ENCODE measurements around the gene ZC3H18. TPM values are rescaled to one million over a fixed set of nuclear protein-coding genes. Genes with fewer than 3 reads are reported as not detected.
"Not testable (repeated sequence)": the region's sequence is repeated elsewhere in the genome, so short reads cannot be mapped to it uniquely, and the experiment has no call there.

The ZC3H18 gene
- total RNA-seq, 2 donors from 2014 or later, result 103 TPM

DNA sequence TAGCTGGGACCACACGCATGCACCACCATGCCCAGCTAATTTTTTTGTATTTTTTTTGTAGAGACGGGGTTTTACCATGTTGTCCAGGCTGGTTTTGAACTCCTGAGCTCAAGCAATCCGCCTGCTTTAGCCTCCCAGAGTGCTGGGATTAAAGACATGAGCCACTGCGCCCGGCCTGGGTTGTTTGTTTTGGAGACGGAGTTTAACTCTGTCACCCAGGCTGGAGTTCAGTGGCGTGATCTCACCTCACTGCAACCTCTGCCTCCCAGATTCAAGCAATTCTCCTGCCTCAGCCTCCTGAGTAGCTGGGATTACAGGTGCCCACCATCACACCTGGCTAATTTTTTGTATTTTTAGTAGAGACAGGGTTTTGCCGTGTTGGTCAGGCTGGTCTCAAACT lies 39.2 kb downstream of the ZC3H18 start:
- Mint-ChIP-seq H3K36me3 (ENCODE audit: low read depth) (peaks cover 93% of the 10 kb centered on the region), H3K4me1 (peaks cover 17% of the 10 kb centered on the region)
- not testable (repeated sequence) for H3K4me3 Mint-ChIP-seq; H3K27me3 Mint-ChIP-seq; H3K9me3 Mint-ChIP-seq; H3K27ac Mint-ChIP-seq; ATAC-seq (replicated peaks)

DNA sequence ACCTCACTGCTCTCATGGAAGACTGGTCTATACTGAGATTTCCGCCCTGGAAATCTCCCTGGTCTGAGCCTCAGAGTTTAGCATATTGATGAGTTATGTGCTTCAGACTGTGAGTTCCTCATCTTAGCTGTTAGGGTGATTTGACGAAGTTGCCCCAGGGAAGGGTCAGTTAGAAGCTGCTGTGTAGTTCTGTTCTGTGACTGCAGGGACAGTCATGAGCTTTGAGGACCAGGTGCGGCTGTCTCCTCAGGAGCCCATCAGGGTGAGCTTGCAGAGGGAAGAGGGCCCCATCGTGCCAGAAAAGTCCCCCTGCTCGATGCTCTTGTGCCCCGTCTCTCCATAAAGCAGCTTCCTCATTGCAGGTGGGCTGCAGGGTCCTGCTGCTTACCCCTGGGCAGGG lies 39.9 kb downstream of the ZC3H18 start:
- Mint-ChIP-seq H3K4me1 (peaks cover 18% of the 10 kb centered on the region), H3K27ac (no peak overlapping the region), H3K4me3 (no peak overlapping the region), H3K27me3 (no peaks in the 10 kb centered on the region), H3K36me3 (ENCODE audit: low read depth) (peaks cover 94% of the 10 kb centered on the region), H3K9me3 (no peaks in the 10 kb centered on the region)
- ATAC-seq (replicated peaks), result no peak

DNA sequence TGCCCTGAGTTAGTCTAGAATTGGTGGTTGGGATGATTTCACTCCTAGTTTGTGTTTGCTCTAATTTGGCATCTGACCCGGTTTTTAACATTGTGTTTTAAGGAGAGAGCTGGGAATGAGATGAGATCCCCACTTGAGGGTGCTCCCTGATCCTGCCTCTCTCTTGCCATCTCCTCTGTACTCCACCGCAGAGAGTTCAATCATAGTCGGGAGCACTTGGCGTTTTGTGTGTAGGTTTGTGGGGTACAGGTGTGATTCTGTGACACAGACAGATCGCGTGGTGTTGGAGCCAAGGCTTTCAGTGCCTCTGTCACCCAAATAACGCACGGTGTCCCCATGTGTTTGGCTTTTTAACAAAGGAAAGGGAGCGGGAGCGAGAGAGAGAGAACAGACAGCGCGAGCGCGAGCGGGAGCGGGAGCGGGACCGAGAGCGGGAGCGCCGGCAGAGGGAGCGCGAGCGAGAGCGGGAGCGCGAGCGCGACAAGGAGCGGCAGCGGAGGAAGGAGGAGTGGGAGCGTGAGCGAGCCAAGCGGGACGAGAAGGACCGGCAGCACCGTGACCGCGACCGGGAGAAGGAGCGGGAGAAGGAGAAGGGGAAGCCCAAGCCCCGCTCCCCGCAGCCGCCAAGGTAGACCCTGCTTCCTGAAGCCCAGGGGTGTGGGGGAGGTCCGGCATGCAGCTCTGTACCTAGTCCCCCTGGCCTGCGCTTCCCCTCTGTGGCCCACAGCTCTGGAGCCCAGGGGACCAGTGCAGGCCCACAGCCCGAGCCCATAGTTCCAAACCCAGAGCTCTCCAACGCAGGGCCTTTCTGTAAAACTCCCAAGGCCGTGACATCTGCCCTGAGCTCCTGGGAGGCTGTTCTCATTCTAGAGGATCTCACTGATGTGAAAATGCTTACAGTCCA lies 41.0 kb downstream of the ZC3H18 start:
- H3K36me3 Mint-ChIP-seq (ENCODE audit: low read depth), result peaks cover 91% of the 10 kb centered on the region
- no peaks in the 10 kb centered on the region for H3K9me3 Mint-ChIP-seq
- H3K27me3 Mint-ChIP-seq, result no peaks in the 10 kb centered on the region
- H3K27ac Mint-ChIP-seq, result peak overlapping the region; percentile 65
- ATAC-seq (replicated peaks), result no peak
- H3K4me1 Mint-ChIP-seq, result peaks cover 21% of the 10 kb centered on the region
- H3K4me3 Mint-ChIP-seq, result no peak overlapping the region

DNA sequence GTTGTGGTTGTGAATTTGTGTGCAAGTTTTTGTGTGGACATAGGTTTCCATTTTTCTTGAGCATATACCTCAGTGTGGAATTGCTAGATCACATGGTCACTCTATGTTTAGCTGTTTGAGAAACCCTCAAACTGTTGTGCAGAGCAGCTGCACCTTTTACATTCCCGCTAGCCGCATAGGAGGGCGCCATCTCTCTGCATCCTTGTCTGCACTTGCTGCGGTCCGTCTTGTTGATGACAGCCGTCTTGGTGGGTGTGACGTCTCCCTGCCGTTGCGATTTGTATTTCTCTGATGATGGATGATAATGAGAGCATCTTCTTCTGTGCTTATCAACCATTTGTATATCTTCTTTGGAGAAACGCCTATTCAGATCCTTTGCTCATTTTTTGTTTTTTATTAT lies 43.1 kb downstream of the ZC3H18 start:
- Mint-ChIP-seq H3K36me3 (ENCODE audit: low read depth) (peaks cover 69% of the 10 kb centered on the region), H3K27me3 (no peaks in the 10 kb centered on the region), H3K4me1 (peaks cover 14% of the 10 kb centered on the region), H3K4me3 (no peak overlapping the region), H3K27ac (peak overlapping the region; percentile 32), H3K9me3 (no peaks in the 10 kb centered on the region)
- no peak for ATAC-seq (replicated peaks)

DNA sequence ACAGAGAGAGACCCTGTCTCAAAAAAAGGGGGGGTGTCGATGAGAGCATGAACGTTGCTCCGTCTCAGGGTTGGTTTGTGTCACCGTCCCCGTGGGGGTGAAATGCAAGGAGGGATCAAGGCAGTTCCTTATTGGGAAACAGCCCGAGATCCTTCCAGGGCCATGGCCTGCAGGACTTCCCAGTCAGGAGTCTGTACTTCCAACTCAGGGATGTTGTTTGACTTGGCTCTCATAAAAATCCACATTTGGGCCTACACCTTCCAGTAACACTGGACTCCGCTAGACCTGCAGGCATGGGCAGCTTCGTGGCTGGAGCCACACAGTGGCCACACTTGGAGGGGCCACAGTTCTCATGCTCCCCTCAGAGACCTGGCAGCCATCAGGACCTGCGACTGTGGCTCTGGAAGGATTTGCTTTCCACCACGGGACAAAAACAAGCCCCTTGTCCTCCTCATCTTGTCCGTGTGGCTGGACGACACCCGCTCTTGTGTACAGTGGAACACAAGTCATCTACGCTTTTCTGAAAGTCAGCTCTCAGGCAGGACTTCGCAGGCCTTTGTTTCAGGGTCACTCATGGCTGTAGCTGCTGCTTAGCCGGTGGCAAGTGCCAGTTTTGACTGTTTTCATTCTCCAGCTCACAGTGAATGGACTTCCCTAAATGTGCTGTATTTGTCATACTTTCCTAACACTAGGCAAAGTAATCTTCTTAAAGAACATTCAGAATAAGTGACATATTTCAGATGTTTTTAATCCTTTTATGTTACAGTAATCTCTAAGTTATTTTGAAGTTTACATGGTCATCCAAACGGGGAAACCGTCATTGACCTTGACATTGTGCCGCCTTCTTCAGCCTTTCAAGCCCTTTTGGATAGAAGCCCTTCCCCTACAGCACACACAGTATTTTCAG lies 44.0 kb downstream of the ZC3H18 start:
- Mint-ChIP-seq H3K27me3 (no peaks in the 10 kb centered on the region), H3K4me3 (no peak overlapping the region), H3K4me1 (peaks cover 14% of the 10 kb centered on the region), H3K9me3 (no peaks in the 10 kb centered on the region), H3K36me3 (ENCODE audit: low read depth) (peaks cover 65% of the 10 kb centered on the region), H3K27ac (peak overlapping the region; percentile 32)
- ATAC-seq (replicated peaks), result no peak

DNA sequence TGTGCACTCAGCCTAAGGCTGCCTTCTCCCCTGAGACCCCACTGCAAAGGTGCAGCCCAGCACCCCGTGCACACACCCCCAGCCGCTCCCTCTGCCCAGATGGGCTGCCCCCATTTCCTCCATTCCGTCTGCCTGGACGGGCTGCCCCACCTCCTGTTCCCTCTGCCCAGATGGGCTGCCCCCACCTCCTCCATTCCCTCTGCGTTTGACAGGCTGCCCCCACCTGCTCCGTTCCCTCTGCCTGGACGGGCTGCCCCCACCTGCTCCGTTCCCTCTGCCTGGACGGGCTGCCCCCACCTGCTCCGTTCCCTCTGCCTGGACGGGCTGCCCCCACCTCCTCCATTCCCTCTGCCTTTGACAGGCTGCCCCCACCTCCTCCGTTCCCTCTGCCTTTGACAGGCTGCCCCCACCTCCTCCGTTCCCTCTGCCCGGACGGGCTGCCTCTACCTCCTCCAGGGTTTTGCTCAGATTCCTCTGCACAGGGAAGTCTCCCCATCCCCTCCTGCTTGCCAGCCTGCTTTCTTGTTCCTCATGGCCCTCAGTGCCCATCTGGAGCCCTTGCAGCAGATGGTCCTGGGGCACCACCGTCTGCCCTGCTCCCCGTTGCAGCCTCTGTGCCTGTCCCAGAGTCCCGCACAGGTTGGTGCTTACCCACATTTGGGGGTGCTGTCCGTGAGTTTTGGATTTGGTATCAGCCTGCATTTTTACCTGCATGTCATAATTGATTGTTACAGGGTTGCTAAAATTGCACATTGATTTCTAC lies 44.8 kb downstream of the ZC3H18 start:
- peak overlapping the region; percentile 84 for H3K27ac Mint-ChIP-seq
- ATAC-seq (replicated peaks), result no peak

DNA sequence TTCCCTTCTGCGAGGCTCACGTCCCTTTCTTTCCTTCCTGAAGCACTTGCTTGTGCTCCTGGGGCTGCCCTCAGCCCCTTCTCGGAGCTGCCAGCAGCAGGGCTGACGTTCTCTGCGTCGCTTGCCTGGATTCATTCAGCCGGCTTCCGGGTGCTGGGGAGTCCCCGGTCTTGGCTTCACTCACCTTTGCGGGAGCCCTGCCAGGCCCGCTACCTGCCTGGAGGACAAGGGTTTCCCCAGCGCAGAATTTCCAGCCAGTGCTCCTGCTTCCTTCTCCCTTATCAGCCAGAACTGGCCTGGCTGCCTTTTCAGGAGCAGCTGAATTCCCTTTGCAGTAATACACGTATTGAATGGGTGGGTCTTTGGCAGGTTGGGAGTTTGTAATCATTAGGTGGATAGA lies 46.1 kb downstream of the ZC3H18 start:
- ATAC-seq (replicated peaks), result no peak
- no peak overlapping the region for H3K4me3 Mint-ChIP-seq
- H3K9me3 Mint-ChIP-seq, result no peaks in the 10 kb centered on the region
- H3K4me1 Mint-ChIP-seq, result peaks cover 16% of the 10 kb centered on the region
- H3K36me3 Mint-ChIP-seq (ENCODE audit: low read depth), result peaks cover 61% of the 10 kb centered on the region
- H3K27me3 Mint-ChIP-seq, result no peaks in the 10 kb centered on the region
- peak overlapping the region; percentile 71 for H3K27ac Mint-ChIP-seq

More for the DNA sequence above, 44.8 kb downstream of the ZC3H18 start:
- Mint-ChIP-seq H3K4me3 (no peak overlapping the region), H3K36me3 (ENCODE audit: low read depth) (peaks cover 65% of the 10 kb centered on the region), H3K27me3 (no peaks in the 10 kb centered on the region), H3K9me3 (no peaks in the 10 kb centered on the region), H3K4me1 (peaks cover 20% of the 10 kb centered on the region)

DNA sequence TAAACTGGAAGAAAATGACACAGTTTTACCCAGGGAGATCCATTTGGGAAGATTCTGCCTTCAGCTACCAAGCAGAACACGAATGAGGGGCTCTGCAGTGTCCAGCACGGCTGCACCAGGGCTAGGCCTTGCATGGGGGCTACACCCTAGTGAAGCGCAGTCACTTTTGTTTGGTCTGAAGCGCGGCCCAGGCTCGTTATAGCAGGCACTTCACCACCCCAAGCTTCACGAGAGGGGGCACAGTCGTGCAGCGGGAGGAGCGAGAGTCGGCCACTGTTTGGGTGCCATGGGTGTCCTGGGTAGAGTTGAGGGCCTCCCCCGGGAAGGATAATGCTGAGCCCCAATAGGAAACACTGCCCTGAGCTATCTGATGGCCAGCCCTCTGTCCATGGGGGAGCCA lies 46.5 kb downstream of the ZC3H18 start:
- peaks cover 16% of the 10 kb centered on the region for H3K4me1 Mint-ChIP-seq
- H3K9me3 Mint-ChIP-seq, result no peaks in the 10 kb centered on the region
- no peaks in the 10 kb centered on the region for H3K27me3 Mint-ChIP-seq
- no peak overlapping the region for H3K4me3 Mint-ChIP-seq
- peaks cover 62% of the 10 kb centered on the region for H3K36me3 Mint-ChIP-seq (ENCODE audit: low read depth)
- H3K27ac Mint-ChIP-seq, result peak overlapping the region; percentile 71
- ATAC-seq (replicated peaks), result no peak

DNA sequence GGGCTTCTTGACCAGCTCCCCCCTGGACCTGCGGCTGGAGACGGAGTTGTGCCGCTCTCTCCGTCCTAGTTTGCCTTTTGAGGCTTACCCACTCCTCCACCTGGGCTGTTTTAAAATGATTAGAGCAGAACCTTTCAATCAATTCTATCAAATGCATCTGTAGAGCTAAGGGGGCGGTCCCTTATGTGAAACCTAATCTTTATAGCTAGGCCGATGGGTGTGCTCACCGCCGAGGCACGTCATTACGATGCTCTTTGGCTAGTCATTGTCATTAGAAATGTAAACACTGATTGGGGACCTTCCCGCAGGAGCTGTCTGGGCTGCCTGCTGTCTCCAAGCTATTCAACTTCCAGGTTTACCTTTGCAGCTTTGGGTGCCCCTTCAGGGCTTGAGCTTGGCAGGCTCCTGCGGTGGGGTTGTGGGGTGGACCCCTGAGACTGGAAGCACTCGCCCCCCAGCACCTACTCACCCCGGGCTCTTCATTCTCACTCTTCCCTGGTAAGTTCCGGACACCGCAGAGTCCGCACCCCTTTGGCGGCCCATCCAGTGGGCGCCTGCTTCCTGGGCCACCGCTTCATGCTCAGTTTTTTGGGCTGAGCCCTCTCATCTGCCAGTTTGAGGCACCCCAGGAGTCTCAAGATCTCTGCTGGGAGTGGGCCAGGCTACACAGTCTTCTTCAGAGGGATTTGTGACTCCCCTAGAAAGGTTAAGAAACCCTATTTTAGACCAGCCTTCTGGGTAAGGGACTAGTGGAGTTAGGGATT lies 47.2 kb downstream of the ZC3H18 start:
- no peaks in the 10 kb centered on the region for H3K9me3 Mint-ChIP-seq
- H3K4me1 Mint-ChIP-seq, result peaks cover 16% of the 10 kb centered on the region
- H3K27ac Mint-ChIP-seq, result peak overlapping the region; percentile 92
- H3K4me3 Mint-ChIP-seq, result no peak overlapping the region
- H3K27me3 Mint-ChIP-seq, result no peaks in the 10 kb centered on the region
- peaks cover 63% of the 10 kb centered on the region for H3K36me3 Mint-ChIP-seq (ENCODE audit: low read depth)
- no peak for ATAC-seq (replicated peaks)

DNA sequence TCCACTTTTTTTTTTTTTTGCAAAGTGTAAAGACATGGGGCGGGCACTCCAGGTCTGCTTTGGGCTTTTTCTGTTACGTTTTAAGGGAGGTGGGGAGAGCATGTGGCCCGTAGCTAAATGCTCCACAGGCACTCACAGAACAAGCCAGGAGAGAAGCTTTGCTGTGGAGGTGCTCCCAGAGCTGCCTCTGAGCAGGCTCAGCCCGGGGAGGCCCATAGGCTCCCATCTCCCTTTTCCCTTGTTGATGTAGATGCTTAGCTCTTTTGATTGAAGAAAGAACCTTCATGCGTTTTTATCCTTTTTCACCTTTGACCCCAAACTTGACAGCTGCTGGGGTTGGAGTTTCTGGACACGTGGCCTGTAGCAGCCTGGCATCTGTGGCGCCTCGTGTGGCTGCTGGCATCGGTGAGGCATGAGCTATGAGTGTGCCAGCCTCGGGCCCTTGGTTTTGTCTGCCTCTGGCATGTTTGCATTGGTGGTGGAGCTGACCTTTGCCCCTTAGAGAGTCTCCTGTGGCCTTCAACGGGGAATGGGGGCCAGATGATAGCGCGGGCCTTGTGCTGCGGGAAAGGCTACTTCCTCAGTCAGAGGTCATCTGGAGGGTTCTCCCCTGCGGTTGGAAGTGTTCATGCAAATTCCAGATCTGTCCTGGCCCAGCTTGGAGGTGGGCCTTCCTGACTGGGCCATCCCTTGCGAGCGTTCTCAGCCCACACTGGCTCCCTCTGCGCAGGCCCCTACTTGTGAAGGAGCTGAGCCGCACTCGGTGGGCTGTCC lies 48.2 kb downstream of the ZC3H18 start:
- Mint-ChIP-seq H3K27me3 (no peaks in the 10 kb centered on the region), H3K36me3 (ENCODE audit: low read depth) (peaks cover 63% of the 10 kb centered on the region), H3K9me3 (no peaks in the 10 kb centered on the region), H3K4me1 (peaks cover 11% of the 10 kb centered on the region), H3K4me3 (no peak overlapping the region), H3K27ac (peak overlapping the region; percentile 92)
- ATAC-seq (replicated peaks), result no peak

DNA sequence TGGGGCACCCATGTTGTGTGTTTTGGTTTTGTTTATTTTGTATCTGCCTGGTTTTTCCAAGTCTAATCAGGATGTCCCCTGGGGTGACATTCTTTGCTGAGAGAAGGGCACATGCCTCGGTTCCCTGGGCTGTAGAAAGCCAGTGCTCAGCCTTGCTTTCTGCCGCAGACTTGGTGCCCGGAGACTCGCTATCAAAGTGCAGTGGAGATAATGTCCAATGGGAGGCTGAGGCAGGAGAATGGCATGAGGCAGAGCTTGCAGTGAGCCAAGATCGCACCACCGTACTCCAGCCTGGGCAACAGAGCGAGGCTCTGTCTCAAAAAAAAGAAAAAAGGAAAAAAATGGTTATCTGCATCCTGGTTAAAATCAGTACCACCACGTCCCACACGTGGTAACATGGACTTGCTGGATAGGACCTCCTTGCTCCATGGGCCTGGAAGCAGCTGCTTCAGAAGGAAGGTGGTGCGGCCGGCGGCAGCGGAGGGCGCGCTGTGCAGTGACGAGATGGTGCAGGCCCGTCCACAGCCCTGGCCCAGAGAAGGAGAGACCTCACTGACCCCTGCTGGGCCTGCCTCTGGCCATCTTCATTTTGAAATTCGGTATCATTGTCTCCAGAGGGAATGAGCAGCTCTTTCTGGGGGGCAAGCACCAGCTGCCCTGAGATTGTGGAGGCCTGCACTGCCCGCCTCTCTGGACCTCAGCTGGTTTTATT lies 48.9 kb downstream of the ZC3H18 start:
- Mint-ChIP-seq H3K36me3 (ENCODE audit: low read depth) (peaks cover 63% of the 10 kb centered on the region), H3K4me3 (peak overlapping the region; percentile 75), H3K9me3 (no peaks in the 10 kb centered on the region), H3K27me3 (no peaks in the 10 kb centered on the region), H3K4me1 (peaks cover 11% of the 10 kb centered on the region), H3K27ac (peak overlapping the region; percentile 92)
- ATAC-seq (replicated peaks), result no peak

DNA sequence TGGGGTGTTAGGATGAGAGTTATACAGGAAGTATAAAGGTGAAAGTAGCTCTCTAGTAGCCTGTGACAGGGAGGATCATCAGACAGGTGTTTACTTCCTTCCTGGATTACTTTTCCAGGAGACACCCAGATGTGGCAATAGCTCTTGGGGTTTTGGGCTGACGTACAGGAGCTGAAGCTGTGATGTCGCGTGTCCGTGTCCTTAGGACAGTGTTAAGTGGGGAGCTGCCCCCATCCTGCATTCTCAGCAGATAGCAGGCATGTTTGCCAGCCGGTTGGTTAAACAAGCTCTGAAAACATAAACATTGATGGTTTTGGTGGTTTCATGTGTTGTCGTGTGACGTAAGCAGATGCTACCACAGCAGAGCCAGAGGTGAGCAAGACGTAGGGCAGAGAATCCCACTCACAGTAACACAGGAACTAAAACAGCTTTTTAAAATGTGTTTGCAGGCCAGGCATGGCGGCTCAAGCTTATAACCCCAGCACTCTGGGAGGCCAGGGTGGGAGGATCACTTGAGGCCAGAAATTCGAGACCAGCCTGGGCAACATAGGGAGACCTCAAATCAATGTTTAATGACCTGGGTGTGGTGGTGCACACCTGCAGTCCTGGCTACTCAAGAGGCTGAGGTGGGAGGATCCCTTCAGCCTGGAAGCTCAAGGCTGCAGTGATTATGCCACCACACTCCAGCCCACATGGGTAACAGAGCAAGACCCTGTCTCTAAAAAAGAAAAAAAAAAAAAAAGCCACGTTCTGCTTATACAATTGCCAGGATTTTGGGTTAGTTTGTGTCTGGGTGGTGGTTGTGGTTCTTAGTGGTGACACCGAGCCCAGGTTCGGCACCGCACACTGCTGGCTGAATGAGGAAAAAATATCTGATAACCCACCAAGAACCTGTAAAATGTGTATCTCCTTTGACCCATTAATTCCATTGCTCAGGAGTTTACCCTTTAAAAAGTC lies 49.9 kb downstream of the ZC3H18 start:
- peak overlapping the region; percentile 92 for H3K27ac Mint-ChIP-seq
- peak overlapping the region; percentile 75 for H3K4me3 Mint-ChIP-seq
- ATAC-seq (replicated peaks), result peak; percentile 90
- peaks cover 9% of the 10 kb centered on the region for H3K4me1 Mint-ChIP-seq
- H3K36me3 Mint-ChIP-seq (ENCODE audit: low read depth), result peaks cover 64% of the 10 kb centered on the region
- no peaks in the 10 kb centered on the region for H3K9me3 Mint-ChIP-seq
- no peaks in the 10 kb centered on the region for H3K27me3 Mint-ChIP-seq

Data from activated T-helper 17 cell treated with anti-CD3 and anti-CD28 coated beads, Interleukin-2, amount 50 U/mL, for 72 hours (primary cell).